ENCODE measurements around the gene MDP1.
"Not testable (repeated sequence)": the region's sequence is repeated elsewhere in the genome, so short reads cannot be mapped to it uniquely, and the experiment has no call there.

The MDP1 gene

DNA sequence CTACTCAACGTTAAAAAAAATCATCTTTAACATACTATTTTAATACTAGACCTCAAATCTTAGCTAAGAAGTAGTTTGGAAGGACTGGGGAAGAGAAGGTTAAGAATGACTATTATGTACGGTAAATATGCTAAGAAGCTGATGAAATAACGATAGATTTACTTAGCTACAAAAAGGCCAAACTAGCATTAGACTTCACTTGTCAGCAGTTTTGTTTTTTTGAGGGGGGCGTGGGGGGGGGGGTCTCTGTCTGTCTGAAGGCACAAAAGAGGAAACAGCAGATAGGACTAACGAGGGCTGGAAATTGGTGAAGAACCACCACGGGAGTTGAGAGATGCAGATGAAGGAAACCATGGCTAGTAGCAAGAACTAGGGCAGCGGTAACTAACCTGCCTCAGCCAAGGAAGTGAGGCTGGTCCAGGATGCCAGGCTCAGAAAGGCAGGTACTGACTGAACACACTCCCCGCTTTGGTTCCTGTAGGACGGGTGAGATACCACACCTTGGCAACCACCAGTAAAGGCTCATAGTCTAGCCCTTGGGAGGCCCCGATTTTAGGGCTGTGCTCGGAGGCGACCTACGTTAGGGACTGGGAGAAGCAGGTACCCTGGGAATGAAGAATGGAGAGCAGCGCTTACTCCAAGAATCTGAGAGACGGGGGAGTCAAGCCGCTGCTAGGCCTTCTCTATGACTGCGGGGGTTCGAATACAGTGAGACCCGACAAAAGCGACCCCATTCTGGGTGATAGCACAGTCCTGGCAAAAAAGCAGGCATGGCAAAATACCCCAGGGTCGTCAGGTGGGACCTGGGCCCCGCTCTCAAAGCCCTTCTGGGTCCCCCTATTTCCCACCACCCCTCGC lies 15.6 kb upstream of the MDP1 start:
- no peak for DNase-seq

DNA sequence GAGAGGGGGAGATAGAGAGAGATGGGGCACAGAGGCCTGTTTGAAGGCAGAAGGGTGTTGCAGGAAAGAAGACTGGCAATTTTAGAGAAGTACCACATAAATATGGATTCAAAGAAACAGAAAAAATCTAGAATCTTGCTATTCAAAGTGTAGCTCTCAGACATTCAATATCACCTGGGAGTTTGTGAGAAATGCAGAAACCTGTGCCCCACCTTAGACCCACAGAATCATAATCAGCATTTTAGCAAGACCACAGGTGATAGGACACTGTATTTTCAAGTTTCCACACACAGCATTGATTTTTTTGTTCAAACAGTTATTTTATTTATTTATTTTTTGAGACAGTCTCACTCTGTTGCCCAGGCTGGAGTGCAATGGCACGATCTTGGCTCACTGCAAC lies 13.0 kb upstream of the MDP1 start:
- DNase-seq: no peak

DNA sequence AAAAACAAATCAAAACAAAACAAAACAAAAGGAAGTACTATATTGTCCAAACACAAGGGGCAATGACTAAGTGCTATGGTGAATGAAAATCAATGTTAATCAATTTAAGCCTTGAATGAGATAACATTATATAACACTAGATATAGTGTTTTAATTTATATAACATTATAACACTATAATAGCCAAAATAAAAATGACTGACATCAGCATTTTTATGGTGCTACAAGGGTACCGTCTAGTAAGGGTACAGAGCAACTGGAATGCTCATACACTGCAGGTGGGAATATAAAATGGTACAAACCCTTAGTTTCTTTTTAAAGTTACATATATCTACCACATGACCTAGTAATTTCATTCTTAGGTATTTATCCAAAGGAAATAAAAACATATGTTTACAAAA lies 10.6 kb upstream of the MDP1 start:
- no peak for DNase-seq

DNA sequence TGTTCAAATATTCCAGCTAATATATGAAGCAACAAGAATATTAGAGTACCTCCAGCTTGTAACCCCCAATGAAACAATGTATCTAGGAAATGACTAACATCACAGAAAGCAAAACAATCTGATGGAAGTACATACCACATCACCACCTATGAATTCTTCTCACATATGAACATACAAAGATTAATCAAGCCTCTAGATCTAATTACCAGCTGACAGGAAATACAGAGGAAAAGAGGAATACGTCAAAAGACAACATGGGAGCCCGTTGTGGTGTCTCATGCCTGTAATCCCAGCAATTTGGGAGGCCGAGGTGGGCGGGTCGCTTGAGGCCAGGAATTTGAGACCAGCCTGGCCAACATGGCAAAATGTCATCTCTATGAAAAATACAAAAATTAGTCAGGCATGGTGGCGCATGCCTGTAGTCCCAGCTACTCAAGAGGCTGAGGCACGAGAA lies 8.8 kb upstream of the MDP1 start:
- DNase-seq: no peak

DNA sequence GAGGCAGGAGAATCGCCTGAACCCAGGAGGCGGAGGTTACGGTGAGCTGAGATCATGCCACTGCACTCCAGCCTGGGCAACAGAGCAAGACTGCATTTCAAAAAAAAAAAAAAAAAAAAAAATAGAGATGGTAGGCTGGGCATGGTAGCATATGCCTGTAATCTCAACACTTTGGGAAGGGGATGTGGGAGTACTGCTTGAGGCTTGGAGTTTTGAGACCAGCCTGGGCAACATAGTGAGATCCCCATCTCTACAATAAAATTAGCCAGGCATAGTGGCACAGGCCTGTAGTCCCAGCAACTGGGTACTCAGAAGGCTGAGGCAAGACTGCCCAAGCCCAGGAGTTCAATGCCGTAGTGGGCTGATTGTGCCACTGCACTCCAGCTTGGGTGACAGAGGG lies 7.1 kb upstream of the MDP1 start:
- not testable (repeated sequence) for DNase-seq

DNA sequence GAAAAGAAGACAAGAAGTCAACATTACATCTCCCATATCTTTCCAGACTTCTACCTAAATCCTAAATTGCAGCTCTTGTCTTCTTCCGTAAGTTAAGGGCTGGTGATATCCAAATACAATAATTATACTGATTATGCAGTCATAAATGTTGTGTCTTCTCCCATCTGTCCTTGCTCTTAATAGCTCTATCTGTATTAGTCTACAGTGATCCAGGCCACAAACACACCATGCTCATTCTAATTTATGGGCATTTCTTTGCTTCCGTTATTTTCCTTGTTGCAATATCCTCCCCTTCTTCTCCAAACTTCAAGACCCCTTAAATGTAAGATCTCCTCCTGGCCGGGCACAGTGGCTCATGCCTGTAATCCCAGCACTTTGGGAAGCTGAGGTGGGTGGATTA lies 3.7 kb upstream of the MDP1 start:
- no peak for DNase-seq

DNA sequence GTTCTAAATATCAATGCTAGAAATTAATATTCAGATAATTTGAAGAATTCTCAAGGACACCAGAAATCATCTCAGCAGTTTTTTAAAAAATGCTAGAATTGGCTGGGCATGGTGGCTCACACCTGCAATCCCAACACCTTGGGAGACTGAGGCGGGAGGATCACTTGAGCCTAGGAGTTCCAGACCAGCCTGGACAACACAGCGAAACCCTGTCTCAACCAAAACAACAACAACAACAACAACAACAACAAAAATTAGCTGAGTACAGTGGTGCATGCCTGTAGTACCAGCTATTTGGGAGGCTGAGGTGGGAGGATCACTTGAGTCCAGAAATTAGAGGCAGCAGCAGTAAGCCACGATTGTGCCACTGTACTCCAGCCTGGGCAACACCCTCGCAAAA lies 3.2 kb upstream of the MDP1 start:
- DNase-seq: no peak

DNA sequence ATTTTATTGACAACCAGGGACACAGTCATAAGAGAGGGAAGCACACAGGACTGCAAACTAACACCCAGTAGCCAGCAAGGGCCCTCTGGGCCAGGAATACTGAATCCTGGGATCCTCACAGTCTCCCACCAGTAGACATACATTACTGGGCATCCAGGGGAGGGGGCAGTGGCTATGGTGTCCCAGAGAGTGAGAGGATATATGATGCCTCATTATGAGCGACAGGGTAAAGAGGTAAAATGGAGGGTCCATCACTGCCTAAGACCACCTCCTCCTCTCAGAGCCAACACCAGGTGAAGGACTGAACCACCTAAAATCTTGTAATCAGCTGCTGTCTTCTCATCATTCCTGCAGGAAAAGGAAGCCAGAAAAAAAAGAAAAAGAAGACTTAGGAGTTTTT lies 1.0 kb upstream of the MDP1 start:
- not testable (repeated sequence) for DNase-seq

DNA sequence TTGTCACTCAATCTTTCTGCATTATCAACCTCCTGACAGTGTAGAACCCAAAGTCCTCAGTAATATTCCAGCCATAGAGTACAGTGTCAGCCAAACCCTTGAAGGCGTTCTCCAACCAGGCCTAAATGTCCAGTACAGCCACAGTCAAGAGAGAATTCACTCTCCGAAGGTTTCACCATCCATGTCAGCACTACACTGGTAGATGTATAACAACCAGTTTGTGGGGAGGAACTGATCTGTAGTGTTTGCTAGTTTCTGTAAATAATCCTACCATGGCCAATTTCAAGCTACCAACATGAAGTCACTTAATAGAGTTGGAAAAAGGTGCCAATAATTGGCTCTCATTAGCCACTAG lies 456 bp upstream of the MDP1 start:
- no peak for DNase-seq

DNA sequence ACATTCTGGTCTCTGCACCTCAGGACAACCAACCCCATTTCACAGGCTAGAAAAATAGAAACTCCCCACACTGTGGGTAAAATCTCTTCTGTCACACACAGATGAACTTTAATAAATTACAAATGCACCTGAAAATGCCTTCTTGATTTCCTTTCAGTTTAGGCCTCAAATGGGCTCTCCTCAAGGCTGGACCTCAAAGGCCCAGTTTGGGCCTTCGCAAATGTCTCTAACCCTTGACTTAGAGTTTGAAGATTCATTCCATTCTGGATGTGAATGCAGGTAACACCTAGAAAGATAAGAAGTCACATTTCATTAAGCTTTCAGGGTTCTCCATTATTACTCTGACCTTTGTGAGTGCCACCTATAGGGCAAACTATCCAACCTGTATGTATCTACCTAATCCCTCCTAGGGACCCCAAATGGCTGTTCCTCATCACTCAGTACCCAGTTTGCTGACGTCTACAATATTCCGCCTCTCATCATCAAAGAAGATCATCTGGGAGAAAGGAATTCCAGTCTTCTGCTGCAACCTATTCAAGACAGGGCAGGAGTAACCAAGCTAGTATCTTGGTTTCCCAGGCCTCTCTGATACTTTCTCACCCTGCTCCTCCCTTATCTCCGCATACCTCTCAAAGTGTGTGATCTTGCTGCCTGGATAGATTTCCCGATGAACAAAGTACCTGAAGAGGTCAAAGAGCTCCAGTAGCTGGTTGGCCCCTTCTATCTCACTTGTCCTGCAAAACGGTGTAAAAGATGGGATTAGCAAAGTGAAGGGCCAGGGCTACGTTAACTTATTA lies 1.8 kb downstream of the MDP1 start:
- no peak for DNase-seq

DNA sequence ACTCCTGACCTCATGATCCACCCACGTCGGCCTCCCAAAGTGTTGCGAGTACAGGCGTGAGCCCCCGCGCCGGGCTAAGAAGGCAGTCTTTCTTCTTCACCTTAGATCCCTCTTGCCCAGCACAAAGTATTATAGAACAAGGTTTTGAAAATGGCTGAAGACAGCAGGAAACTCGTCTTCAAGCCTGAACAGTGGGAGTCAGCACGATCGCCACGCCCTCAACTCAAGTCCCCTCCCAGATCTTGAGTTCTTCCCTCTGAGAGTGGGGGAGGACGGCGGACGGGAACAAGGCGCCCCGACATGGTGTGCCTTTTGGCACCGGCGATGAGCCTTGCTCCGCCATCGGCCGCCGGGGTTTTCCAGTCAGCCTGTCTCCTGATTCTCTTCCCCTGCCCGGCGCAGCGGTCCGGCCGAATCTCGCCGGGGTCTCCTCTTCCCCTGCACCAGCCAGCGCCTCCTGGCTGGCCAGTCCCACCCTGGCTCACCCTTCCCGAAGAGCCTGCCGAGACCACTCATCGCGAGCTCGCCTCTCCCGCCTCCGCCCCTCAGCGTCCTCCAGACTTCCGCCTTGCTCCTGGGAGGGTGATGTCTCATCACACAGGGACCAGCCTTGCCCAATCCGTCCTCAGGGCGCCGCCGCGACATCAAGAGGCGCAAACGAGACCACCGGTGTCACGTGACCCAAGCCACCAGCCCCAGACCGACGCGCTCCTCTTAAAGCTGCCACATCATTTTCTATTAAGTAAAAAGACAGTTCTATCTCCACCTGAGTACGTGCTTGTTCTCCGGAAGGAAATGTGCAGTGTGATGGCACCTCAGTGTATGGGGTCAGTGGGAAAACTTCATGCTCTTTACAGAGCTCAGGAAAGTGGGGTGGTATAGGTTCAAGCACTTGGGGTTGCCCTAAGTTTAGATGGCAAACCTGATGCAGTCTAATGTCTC lies 2.7 kb downstream of the MDP1 start, which contains the start of gene CHMP4A:
Gene CHMP4A, minus strand, starts transcription at position 565 of the 942 bp plus-strand sequence. Its CDS starts 49 bp downstream, at position 516.
- DNase-seq: peak; percentile 98

DNA sequence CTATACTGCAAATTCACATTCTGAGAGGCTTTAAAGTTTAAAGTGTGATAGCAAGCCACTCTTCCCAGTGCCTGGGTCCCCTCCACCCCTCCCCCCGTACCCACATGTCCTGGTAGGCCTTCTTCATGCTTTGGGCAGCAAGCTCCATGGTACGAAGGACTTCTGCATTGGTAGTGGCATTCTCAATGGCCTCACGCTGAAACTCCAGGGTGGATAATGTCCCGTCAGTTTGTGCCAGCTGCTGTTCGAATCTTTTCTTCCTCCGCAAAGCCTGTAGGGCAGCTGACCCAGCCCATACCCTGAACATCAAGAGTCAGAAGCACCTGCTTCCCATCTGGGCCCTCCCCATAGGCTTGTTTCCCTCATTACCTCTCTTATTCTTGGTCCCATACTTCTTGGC lies 4.6 kb downstream of the MDP1 start:
- DNase-seq: no peak

DNA sequence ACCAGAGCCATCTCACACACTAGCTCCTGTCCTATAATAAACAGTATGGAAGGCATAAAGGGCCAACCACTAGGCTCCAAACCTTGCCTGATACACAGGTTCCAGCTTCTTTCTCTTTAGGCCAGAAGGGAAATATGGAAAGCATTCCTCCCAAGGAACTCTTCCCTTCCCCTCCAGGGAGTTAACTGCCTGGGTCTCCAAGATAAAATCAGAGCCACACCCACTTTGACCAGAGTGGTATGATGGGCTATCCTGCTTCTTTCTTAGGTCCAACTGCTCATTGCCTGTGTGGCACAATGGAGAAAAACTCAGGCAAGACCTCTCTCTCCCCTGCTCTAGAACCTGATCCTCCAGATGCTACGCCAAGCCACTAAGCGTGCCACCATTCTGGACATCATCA lies 8.2 kb downstream of the MDP1 start:
- DNase-seq: no peak

DNA sequence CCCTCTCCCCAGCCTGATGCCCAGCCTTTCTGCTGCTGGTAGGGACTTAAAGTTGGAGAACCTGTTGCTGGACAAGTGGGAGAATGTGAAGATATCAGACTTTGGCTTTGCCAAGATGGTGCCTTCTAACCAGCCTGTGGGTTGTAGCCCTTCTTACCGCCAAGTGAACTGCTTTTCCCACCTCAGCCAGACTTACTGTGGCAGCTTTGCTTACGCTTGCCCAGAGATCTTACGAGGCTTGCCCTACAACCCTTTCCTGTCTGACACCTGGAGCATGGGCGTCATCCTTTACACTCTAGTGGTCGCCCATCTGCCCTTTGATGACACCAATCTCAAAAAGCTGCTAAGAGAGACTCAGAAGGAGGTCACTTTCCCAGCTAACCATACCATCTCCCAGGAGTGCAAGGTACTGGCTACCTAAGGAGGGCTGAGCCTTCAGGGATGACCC lies 8.7 kb downstream of the MDP1 start:
- DNase-seq: no peak

DNA sequence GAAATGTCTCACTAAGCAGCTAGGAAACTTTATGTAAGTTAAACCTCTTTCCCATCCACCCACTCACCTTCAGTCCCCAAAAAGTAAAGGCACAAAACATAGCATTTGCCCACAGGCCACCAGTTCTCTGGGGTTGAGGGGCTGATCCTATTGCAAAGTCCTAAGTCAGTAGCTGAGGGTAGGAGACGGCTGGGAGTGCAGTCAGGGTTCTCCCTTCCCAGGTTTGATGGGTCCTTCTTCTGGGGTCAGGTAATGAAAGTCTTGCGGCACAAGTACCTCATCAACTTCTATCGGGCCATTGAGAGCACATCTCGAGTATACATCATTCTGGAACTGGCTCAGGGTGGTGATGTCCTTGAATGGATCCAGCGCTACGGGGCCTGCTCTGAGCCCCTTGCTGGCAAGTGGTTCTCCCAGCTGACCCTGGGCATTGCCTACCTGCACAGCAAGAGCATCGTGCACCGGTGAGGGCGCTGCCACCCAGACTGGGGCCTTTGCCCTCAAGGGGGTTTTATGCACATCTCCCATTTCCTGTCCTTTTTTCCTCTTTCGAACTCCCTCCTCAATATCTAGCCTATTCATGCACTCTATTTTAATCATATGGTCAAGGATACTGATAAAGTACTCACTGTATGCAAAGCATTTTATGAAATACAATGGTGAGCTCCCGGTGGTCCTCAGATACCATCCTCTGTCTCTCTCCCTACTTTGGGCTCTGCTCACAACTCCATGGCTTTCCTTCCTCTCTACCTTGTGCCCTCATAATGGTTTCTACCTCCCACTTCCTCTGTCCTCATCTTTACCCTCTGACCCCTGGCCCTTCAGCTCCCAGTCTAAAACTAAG lies 9.4 kb downstream of the MDP1 start:
- no peak for DNase-seq

DNA sequence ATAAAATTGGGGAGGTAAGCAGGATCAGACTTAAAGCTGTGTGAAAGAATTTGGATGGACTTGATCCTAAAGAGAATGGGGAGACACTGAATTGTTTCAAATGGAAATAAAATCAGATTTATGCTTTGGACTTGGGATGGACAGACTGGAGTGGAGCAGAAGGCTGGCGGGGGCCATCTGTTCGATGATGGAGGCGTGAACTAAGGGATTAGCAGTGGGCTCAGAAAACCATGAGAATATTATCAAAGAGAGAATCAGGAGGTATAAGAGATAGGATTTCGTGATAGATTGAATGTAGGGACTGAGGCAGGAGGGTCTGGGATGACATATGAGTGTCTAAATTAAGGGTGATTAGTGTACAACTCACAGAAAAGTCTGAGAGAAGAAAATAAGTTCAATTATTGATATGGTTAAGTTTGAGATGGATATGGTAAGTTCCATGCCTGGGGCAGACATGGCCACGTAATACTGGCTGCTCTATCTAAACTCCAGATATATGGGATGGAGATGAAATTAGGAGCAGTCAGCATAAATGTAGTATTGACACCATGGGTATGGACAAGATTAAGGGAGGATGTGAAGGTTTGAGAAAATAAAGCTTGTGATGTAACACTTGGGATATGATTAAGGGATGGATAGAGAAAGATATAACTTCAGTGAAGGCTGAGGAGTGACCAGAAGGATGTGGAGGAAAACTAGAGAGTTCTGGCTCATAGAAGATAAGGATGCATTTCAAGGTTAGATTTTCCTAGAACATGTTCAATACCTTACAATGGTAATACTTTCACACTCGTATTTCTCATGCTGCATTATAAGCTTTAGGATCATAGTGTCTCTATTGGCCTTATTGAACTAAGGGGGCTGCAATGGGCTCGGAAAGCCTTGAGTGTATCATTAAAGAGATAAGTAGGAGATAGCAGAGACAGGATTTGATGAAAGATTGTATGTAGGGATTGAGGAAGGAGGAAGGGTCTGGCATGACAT lies 11.4 kb downstream of the MDP1 start:
- no peak for DNase-seq

DNA sequence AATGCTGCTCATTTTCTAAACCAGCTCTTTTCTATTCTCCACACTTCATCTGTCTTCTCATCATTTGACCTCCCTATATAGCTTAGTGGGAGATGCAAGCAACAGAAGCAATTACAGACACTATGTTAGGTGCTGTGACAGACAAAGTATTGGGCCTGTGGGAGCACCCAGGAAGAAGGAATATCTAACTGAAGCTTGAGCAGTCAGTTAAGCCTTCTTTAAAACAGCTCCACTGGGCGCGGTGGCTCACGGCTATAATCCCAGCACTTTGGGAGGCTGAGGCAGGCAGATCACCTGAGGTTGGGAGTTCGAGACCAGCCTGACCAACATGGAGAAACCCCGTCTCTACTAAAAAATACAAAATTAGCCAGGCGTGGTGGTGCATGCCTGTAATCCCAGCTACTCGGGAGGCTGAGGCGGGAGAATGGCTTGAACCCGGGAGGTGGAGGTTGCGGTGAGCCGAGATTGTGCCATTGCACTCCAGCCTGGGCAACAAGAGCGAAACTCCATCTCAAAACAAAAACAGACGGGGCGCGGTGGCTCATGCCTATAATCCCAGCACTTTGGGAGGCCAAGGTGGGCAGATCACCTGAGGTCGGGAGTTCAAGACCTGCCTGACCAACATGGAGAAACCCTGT lies 12.5 kb downstream of the MDP1 start:
- DNase-seq: not testable (repeated sequence)

DNA sequence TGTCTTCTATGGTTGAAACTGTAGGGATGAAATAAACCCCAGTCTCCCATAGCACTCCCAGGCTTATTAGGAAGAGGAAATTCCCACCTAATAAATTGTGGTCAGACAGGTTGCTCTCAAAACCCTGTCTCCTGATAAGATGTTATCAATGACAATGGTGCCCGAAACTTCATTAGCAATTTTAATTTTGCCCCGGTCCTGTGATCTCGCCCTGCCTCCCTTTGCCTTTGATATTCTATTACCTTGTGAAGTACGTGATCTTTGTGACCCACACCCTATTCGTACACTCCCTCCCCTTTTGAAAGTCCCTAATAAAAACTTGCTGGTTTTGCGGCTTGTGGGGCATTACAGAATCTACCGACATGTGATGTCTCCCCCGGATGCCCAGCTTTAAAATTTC lies 13.3 kb downstream of the MDP1 start:
- not testable (repeated sequence) for DNase-seq

DNA sequence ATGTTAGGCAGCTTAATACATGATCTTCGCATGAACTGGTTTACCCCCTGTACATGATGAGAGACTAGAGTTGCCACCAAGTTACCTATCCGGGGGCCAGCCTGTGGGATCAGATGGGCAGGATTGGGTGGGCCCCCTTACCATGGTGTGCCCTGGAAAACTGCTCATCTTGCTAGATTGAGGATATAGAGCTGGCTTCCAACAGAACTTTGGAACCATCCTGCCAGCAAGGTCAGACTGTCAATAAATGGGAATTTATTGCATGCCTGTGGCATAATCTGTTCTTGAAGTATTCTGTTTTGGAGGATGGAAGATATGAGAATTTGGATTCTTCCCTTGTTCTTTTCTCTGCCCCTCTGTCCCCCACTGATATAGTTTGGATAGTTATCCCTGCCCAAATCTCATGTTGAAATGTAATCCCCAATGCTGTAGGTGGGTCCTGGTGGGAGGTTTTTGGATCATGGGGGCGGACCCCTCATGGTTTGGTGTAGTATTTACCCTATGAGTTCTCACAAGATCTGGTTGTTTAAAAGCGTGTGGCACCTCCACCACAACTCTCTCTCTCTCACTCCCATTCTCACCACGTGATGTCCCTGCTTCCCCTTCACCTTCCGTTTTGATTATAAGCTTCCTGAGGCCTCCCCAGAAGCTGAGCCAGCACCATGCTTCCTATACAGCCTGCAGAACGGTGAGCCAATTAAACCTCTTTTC lies 16.9 kb downstream of the MDP1 start:
- DNase-seq: no peak
